ENCODE measurements around the gene LMNTD1. TPM values are rescaled to one million over a fixed set of nuclear protein-coding genes. Genes with fewer than 3 reads are reported as not detected.

The LMNTD1 gene
- total RNA-seq, 2 experiments from 2014 or later, result not detected

GRCh38 chr12:25573346-25573745 is 20.3 kb upstream of the LMNTD1 start:
- TF ChIP-seq CTCF (IDR thresholded peaks at IDR 0.05), result no peak
- ATAC-seq (ENCODE audit: poor library complexity), result no peak

GRCh38 chr12:25570418-25570817 is 17.3 kb upstream of the LMNTD1 start:
- Histone ChIP-seq H3K4me1 (ENCODE audit: insufficient read depth, low read length) (no peaks in the 10 kb centered on the region), H3K9me3 (ENCODE audit: control insufficient read depth in 1 of 2, insufficient read depth in 1 of 2, low read length in 2 of 2) (peaks cover 0 to 8% of the 10 kb centered on the region in 2 experiments), H3K4me3 (ENCODE audit: low read length) (no peak overlapping the region), H3K36me3 (ENCODE audit: insufficient read depth, low read length) (no peaks in the 10 kb centered on the region), H3K27ac (ENCODE audit: low read depth in 1 of 2, low read length in 2 of 2) (no peak overlapping the region), H3K27me3 (ENCODE audit: control insufficient read depth in 1 of 2, insufficient read depth in 2 of 2, low read length in 2 of 2) (no peaks in the 10 kb centered on the region)
- H3K27ac Mint-ChIP-seq, result no peak overlapping the region
- no peak for TF ChIP-seq CTCF (IDR thresholded peaks at IDR 0.05)
- intact Hi-C loops (cut with DNase I, micrococcal nuclease), result no loop called here
- CTCF ChIA-PET, result no interaction called here
- DNase-seq, result no peak
- no peaks in the 10 kb centered on the region for H3K4me1 Mint-ChIP-seq (ENCODE audit: low read depth)
- no peaks in the 10 kb centered on the region for H3K36me3 Mint-ChIP-seq (ENCODE audit: low read depth)
- no peak for ATAC-seq (ENCODE audit: poor library complexity)
- no peak overlapping the region for H3K4me3 Mint-ChIP-seq
- POLR2A ChIA-PET, result no interaction called here
- H3K27me3 Mint-ChIP-seq, result no peaks in the 10 kb centered on the region
- H3K9me3 Mint-ChIP-seq, result peaks cover 4% of the 10 kb centered on the region

More at GRCh38 chr12:25573346-25573745, 20.3 kb upstream of the LMNTD1 start:
- no peak for DNase-seq
- H3K4me1 ChIP-seq (ENCODE audit: insufficient read depth, low read length), result no peaks in the 10 kb centered on the region
- POLR2A ChIA-PET, result no interaction called here
- intact Hi-C loops (cut with DNase I, micrococcal nuclease), result no loop called here
- H3K4me3 Mint-ChIP-seq, result no peak overlapping the region
- peaks cover 0 to 3% of the 10 kb centered on the region in 2 experiments for H3K27me3 ChIP-seq (ENCODE audit: control insufficient read depth in 1 of 2, insufficient read depth in 2 of 2, low read length in 2 of 2)
- H3K4me3 ChIP-seq (ENCODE audit: low read length), result no peak overlapping the region
- H3K27ac ChIP-seq (ENCODE audit: low read depth in 1 of 2, low read length in 2 of 2), result no peak overlapping the region
- CTCF ChIA-PET, result no interaction called here
- H3K9me3 ChIP-seq (ENCODE audit: control insufficient read depth in 1 of 2, insufficient read depth in 1 of 2, low read length in 2 of 2), result peaks cover 0 to 7% of the 10 kb centered on the region in 2 experiments
- H3K9me3 Mint-ChIP-seq, result peaks cover 3% of the 10 kb centered on the region
- no peaks in the 10 kb centered on the region for H3K27me3 Mint-ChIP-seq
- H3K4me1 Mint-ChIP-seq (ENCODE audit: low read depth), result no peaks in the 10 kb centered on the region
- H3K36me3 ChIP-seq (ENCODE audit: insufficient read depth, low read length), result no peaks in the 10 kb centered on the region
- H3K36me3 Mint-ChIP-seq (ENCODE audit: low read depth), result no peaks in the 10 kb centered on the region
- H3K27ac Mint-ChIP-seq, result no peak overlapping the region

GRCh38 chr12:25566202-25566949 is 13.3 kb upstream of the LMNTD1 start:
- no peaks in the 10 kb centered on the region for H3K27me3 Mint-ChIP-seq
- no peaks in the 10 kb centered on the region for H3K4me1 Mint-ChIP-seq (ENCODE audit: low read depth)
- no peak for TF ChIP-seq CTCF (IDR thresholded peaks at IDR 0.05)
- Histone ChIP-seq H3K4me3 (ENCODE audit: low read length) (no peak overlapping the region), H3K27me3 (ENCODE audit: control insufficient read depth in 1 of 2, insufficient read depth in 2 of 2, low read length in 2 of 2) (no peaks in the 10 kb centered on the region), H3K9me3 (ENCODE audit: control insufficient read depth in 1 of 2, insufficient read depth in 1 of 2, low read length in 2 of 2) (peaks cover 0 to 8% of the 10 kb centered on the region in 2 experiments), H3K27ac (ENCODE audit: low read depth in 1 of 2, low read length in 2 of 2) (no peak overlapping the region), H3K4me1 (ENCODE audit: insufficient read depth, low read length) (no peaks in the 10 kb centered on the region), H3K36me3 (ENCODE audit: insufficient read depth, low read length) (no peaks in the 10 kb centered on the region)
- intact Hi-C loops (cut with DNase I, micrococcal nuclease), result no loop called here
- no peak overlapping the region for H3K4me3 Mint-ChIP-seq
- ChIA-PET POLR2A (no interaction called here), CTCF (no interaction called here)
- DNase-seq, result no peak
- no peak overlapping the region for H3K27ac Mint-ChIP-seq
- H3K9me3 Mint-ChIP-seq, result peaks cover 2% of the 10 kb centered on the region
- no peak for ATAC-seq (ENCODE audit: poor library complexity)
- H3K36me3 Mint-ChIP-seq (ENCODE audit: low read depth), result no peaks in the 10 kb centered on the region
